Activated T-cell treated with anti-CD3 and anti-CD28 coated beads, Interleukin-2, amount 50 U/mL, for 4 hours (primary cell): ENCODE data around the gene KCNQ1. TPM values are rescaled to one million over a fixed set of nuclear protein-coding genes. Genes with fewer than 3 reads are reported as not detected.
A peak's percentile ranks its signal among the peaks of the same experiment; 100 is the strongest.

Source experiments
- ATAC-seq, 2 donors: fragments of 200-7000 bp; cut with Tn5 transposase; one replicate each; pipeline ENCODE4 v1.10.0; 2021
- DNase-seq: peaks from one replicate; pipeline ENCODE4 v3.0.0-alpha.2; 2020
- H3K27me3 Mint-ChIP-seq: one replicate; pipeline ENCODE4 v1.8.0; 2021; ENCODE audit warnings: low read depth, mixed read lengths
- H3K36me3 Mint-ChIP-seq: one replicate; pipeline ENCODE4 v1.8.0; 2022; ENCODE audit warnings: mixed read lengths; ENCODE audit not compliant: insufficient read depth
- H3K4me1 Mint-ChIP-seq: one replicate; pipeline ENCODE4 v1.8.0; 2021; ENCODE audit warnings: low read depth, mixed read lengths
- H3K4me3 Mint-ChIP-seq: one replicate; pipeline ENCODE4 v1.8.0; 2021; ENCODE audit warnings: mild to moderate bottlenecking, moderate library complexity, mixed read lengths
- H3K9me3 Mint-ChIP-seq: one replicate; pipeline ENCODE4 v1.8.0; 2021; ENCODE audit warnings: mixed read lengths
- total RNA-seq, 3 donors: library from RNA; stranded (reverse); gene quantifications; one replicate each; pipeline ENCODE4 v1.2.1, GENCODE V29; 2021

KCNQ1 gene
- total RNA-seq, 3 donors from 2014 or later, result 2.3 to 3.0 (median 2.8) TPM

DNA sequence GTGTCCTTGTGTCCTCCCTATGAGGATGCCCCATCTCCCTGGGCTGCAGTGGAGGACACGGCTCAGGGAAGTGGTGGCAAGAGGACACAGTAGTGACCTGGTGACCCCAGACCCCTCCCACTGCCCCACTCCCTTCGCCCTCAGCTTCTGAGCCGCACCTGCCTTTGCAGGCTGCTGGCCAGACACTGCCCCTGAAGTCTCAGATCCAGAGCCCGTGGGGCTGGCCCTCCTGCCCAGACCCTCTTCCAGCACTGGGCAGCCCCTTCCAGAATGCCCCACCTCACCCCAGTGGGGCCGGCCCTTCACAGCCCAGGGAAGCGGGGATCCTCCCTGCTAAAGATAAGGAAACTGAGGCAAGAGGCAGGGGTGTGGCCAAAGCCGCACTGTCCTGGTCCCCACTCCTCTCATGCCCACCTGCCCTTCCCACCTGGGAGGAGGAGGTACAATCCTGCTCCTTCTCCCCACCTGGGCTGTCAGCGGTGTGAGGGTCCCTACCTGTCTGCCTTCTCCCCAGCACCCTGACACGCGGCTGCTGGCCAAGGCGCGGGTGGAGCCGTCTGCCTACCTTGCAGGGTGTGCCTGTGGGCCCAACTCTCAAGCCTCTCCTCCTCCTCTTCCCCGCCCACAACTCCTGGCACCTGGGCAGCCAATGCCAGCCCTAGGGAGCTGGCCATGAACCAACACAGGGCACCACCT is 17.8 kb upstream of the KCNQ1 start:
- DNase-seq (no peak), ATAC-seq (no peak)
- Mint-ChIP-seq H3K27me3 (no peaks in the 10 kb centered on the region), H3K36me3 (no peaks in the 10 kb centered on the region), H3K4me3 (no peak overlapping the region), H3K9me3 (no peaks in the 10 kb centered on the region), H3K4me1 (no peaks in the 10 kb centered on the region)

- DNase-seq, result no peak
- H3K4me3 Mint-ChIP-seq, result no peak overlapping the region
- H3K27me3 Mint-ChIP-seq, result no peaks in the 10 kb centered on the region
- H3K4me1 Mint-ChIP-seq, result no peaks in the 10 kb centered on the region
- no peaks in the 10 kb centered on the region for H3K36me3 Mint-ChIP-seq
- no peak for ATAC-seq
- no peaks in the 10 kb centered on the region for H3K9me3 Mint-ChIP-seq
These were observed 17.0 kb upstream of the KCNQ1 start for GRCh38 chr11:2427721-2428321.

- Mint-ChIP-seq H3K9me3 (no peaks in the 10 kb centered on the region), H3K4me3 (no peak overlapping the region), H3K4me1 (no peaks in the 10 kb centered on the region), H3K27me3 (no peaks in the 10 kb centered on the region), H3K36me3 (no peaks in the 10 kb centered on the region)
- ATAC-seq (peak; percentile 90 to 92), DNase-seq (peak; percentile 88)
These were observed 16.4 kb upstream of the KCNQ1 start for GRCh38 chr11:2428322-2428795.

DNA sequence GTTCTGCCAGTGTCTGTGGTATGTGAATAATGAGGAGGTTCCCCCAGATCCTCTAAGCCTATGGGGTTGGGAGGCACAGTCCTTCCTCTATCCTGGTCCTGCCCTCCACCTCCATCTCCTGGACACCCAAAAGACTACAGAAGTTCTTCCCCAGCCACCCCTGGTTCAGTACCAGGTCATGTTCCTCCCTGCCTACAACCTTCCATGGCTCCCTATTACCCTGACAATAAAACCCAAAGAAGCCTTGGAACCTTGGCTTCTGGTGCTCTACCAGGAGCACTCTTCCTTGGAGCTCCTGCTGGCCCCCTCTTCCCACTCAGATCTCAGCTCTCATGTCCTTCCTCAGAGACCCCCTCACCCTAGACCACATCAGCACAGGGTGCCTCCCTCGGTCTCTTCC is 13.4 kb upstream of the KCNQ1 start:
- Mint-ChIP-seq H3K9me3 (no peaks in the 10 kb centered on the region), H3K4me3 (no peak overlapping the region), H3K36me3 (no peaks in the 10 kb centered on the region), H3K27me3 (no peaks in the 10 kb centered on the region), H3K4me1 (no peaks in the 10 kb centered on the region)
- no peak for DNase-seq
- no peak for ATAC-seq

GRCh38 chr11:2432171-2432621 is 12.6 kb upstream of the KCNQ1 start:
- Mint-ChIP-seq H3K9me3 (no peaks in the 10 kb centered on the region), H3K36me3 (no peaks in the 10 kb centered on the region), H3K4me3 (no peak overlapping the region), H3K4me1 (no peaks in the 10 kb centered on the region), H3K27me3 (no peaks in the 10 kb centered on the region)
- ATAC-seq (no peak), DNase-seq (no peak)

DNA sequence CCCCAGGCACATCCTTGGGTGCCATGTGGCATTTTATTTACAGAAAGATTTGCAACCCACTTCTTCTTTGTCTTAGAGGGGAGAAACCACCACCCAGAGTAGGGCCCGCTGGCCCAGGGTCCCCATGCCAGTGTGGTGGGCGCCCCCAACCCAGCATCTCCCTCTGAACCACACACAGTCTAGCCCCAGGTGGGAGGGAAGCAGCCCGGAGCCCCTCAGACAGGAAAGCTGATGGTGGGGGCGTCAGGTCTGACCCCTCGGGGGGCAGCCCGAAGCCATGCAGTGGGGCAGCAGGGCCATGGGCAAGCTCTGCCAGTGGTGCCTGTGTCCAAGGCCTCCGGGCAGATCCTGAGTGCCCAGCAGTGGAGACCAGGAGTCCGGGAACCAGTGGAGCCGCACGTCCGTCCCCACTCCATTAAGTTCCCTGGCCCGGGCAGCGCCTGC is 12.2 kb upstream of the KCNQ1 start:
- H3K4me3 Mint-ChIP-seq, result no peak overlapping the region
- ATAC-seq (no peak), DNase-seq (no peak)
- H3K36me3 Mint-ChIP-seq, result no peaks in the 10 kb centered on the region
- no peaks in the 10 kb centered on the region for H3K4me1 Mint-ChIP-seq
- H3K9me3 Mint-ChIP-seq, result no peaks in the 10 kb centered on the region
- no peaks in the 10 kb centered on the region for H3K27me3 Mint-ChIP-seq

DNA sequence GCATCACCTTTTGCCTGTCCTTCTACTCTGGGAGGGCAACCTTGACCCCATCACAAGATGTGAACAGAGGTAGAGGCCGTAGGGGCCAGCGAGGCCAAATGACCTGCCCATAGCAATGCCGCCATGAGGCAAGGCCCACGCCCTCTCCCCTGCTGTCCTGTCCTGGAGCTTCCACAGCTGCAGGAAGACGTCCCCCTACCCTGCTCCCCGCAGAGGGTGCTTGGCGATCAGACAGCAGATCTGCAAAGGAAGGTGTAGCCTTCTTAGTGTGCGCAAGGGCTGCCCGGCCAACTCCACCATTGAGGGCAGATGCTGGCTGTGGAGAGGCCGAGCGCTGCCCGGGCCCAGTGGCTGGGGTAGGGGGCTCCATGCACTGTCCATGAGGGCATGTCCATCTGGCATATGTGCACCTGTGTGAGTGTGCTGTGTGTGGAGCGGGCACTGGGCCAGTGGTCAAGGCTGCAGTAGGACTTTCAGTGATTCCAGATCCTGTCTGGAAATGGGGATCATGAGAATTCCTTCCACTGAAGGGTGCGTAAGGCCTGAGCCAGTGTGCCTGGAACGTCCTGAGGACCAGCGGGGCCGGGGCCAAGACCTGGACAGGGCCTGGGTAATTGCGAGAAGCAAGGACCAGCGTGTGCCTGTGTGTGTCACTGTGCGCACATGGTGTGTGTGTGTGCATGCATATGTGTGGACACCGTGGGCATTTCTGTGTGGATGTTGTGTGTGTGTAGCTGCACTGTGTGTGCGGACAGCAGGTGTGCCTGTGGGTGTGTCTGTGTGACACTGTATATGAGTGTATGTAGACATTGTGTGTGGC is 11.5 kb upstream of the KCNQ1 start:
- H3K36me3 Mint-ChIP-seq, result no peaks in the 10 kb centered on the region
- DNase-seq (no peak), ATAC-seq (no peak)
- no peaks in the 10 kb centered on the region for H3K4me1 Mint-ChIP-seq
- no peak overlapping the region for H3K4me3 Mint-ChIP-seq
- no peaks in the 10 kb centered on the region for H3K9me3 Mint-ChIP-seq
- H3K27me3 Mint-ChIP-seq, result no peaks in the 10 kb centered on the region

DNA sequence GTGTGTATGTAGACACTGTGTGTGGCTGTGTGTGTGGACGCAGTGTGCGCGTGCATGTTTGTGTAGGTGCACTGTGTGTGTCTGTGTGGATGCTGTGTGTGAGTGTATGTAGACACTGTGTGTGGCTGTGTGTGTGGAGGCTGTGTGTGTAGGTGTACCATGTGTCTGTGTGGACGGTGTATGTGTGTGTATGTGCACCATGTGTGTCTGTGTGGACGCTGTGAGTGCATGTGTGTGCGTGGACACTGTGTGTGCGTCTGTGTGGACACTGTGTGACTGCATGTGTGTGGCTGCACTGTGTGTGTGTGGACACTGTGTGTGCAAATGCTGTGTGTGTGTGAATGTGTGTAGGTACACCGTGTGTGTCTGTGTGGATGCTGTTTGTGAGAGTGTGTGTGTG is 10.8 kb upstream of the KCNQ1 start:
- DNase-seq (no peak), ATAC-seq (no peak)
- Mint-ChIP-seq H3K4me3 (no peak overlapping the region), H3K9me3 (no peaks in the 10 kb centered on the region), H3K4me1 (no peaks in the 10 kb centered on the region), H3K27me3 (no peaks in the 10 kb centered on the region), H3K36me3 (no peaks in the 10 kb centered on the region)

GRCh38 chr11:2434506-2435255 is 10.1 kb upstream of the KCNQ1 start:
- Mint-ChIP-seq H3K4me1 (no peaks in the 10 kb centered on the region), H3K36me3 (no peaks in the 10 kb centered on the region), H3K9me3 (no peaks in the 10 kb centered on the region), H3K4me3 (no peak overlapping the region), H3K27me3 (no peaks in the 10 kb centered on the region)
- DNase-seq (no peak), ATAC-seq (no peak)

DNA sequence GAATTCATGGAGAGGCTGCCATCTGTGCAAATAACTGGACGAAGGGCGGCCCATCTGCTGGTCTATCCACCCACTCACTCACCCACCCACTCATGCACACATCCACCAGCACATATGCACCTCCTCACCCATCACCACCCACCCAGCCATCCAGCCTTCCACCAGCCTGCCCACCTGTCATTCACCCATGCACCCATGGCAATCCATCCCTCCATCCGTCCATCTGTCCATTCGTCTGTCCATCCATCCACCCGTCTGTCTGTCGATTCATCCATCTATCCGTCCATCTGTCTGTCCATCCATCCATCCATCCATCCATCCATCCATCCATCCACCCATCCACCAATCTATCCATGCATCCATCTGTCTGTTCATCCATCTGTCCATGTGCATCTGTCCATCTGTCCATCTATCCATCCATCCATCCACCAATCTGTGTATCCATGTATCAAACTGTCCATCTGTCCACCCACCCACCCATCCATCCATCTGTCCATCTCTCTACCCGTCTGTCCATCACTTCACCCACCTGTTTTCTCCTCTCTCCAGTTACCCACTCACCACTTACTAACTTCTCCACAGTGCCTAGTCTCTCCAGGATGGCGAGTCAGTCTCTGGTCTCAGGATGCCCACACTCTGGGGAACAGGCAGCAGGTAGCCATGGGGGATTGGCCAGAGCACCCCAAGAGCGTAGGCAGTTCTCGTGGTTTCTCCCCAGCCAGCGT is 9.4 kb upstream of the KCNQ1 start:
- Mint-ChIP-seq H3K4me3 (no peak overlapping the region), H3K27me3 (no peaks in the 10 kb centered on the region), H3K9me3 (no peaks in the 10 kb centered on the region), H3K36me3 (no peaks in the 10 kb centered on the region), H3K4me1 (no peaks in the 10 kb centered on the region)
- DNase-seq (no peak), ATAC-seq (no peak)

DNA sequence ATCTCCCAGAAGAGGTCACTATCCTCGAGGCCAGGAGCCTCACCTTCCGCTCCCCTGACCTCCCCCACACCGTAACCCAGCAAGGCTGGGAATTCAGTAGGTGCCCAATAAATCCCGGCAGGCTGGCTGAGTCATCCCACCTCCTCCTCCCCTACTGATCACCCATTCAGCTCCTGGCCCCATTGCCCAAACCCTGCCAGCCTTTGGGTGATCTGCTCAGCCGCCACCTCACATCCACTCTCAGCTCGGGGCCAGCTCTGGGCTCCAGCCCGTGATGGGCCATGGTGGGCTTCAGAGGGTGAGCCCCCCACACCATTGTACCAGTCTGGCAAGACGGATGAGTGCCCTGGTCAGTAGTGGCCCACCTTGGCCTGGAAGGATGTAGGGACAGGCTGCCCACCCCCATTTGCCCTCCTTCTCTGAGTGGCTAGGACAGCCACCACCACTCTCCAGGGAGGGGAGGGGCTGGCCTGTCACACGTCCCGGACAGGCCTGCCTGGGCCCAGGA is 8.7 kb upstream of the KCNQ1 start:
- H3K36me3 Mint-ChIP-seq, result no peaks in the 10 kb centered on the region
- DNase-seq, result no peak
- no peaks in the 10 kb centered on the region for H3K9me3 Mint-ChIP-seq
- no peak for ATAC-seq
- H3K4me3 Mint-ChIP-seq, result no peak overlapping the region
- no peaks in the 10 kb centered on the region for H3K4me1 Mint-ChIP-seq
- no peaks in the 10 kb centered on the region for H3K27me3 Mint-ChIP-seq

DNA sequence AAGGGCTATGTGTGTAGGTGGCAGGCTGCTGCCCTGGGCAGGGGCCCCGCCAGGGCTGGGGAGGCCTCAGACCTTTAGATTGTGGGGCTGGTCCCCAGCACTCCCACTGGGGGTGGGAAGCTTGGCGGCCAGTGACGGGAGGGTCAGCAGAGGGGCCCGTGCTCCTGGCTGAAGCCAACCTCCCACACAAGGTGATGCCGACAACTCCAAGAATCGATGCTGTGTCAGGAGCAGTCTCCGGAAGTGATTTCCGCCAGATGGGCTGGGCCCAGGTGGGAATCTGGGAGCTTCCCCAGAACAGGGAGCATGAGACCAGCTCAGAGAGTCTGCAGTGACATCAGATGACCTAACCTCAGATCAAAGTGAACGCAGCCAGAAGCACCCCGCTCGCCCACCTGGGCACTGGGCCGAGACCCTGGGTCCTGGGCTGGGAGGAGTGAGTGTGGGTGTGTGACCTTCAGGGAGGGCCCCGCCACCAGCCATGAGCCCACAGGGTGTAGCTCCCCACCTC is 8.2 kb upstream of the KCNQ1 start:
- H3K4me3 Mint-ChIP-seq, result no peak overlapping the region
- DNase-seq (no peak), ATAC-seq (no peak)
- no peaks in the 10 kb centered on the region for H3K4me1 Mint-ChIP-seq
- no peaks in the 10 kb centered on the region for H3K9me3 Mint-ChIP-seq
- no peaks in the 10 kb centered on the region for H3K27me3 Mint-ChIP-seq
- H3K36me3 Mint-ChIP-seq, result no peaks in the 10 kb centered on the region

- H3K27me3 Mint-ChIP-seq, result no peaks in the 10 kb centered on the region
- H3K4me3 Mint-ChIP-seq, result no peak overlapping the region
- no peaks in the 10 kb centered on the region for H3K36me3 Mint-ChIP-seq
- H3K9me3 Mint-ChIP-seq, result no peaks in the 10 kb centered on the region
- no peak for DNase-seq
- ATAC-seq, result no peak
- peaks cover 3% of the 10 kb centered on the region for H3K4me1 Mint-ChIP-seq
These were observed 7.3 kb upstream of the KCNQ1 start for GRCh38 chr11:2437516-2437915.
